ENCODE results near the gene FSIP1.

The FSIP1 gene

DNA sequence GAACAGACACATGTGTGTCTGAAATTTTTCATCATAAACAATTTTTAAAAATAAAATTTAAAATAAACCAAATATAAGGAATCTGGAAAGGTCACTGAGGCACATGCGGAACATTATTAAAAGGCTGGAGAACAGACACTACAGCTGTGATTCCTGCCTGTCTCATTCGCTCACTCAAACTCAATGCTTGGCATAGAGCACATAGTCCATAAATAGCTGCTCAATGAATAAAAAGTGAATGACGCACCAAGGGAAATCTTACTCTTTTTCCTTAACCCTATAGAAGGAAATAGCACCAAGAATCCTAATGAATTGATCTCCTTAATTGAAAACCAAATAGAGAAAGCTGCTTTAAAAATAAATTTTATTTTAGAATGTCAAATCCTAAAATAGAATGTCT lies 98.4 kb downstream of the FSIP1 start:
- DNase-seq (ENCODE audit: low spot score), result no peak

DNA sequence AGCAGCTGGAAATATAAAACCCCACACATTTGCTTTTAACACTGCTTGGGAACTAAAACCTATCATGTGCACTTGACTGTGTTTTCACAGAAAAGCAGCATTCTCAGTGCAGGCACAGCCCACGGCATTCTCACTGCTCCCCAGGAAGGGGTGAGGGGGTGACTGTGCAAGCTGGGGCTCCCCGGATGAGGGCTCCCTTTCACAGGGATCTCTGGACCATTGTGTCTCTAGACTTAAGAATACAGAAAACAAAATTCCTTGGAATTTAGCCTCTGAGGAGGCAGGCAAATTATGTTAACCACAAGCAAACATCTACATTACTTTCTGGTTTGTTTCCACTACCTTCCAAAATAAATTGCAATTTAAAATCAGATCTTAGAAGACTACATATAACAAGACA lies 100.3 kb downstream of the FSIP1 start:
- no peak for DNase-seq (ENCODE audit: low spot score)

GRCh38 chr15:39680868-39681267 lies 101.8 kb downstream of the FSIP1 start:
- no peak for DNase-seq (ENCODE audit: low spot score)

GRCh38 chr15:39672666-39673065 lies 110.0 kb downstream of the FSIP1 start:
- no peak for DNase-seq (ENCODE audit: low spot score)

- no peak for DNase-seq (ENCODE audit: low spot score)
These were observed 110.5 kb downstream of the FSIP1 start for GRCh38 chr15:39672184-39672583.

GRCh38 chr15:39670687-39671086 lies 112.0 kb downstream of the FSIP1 start:
- DNase-seq (ENCODE audit: low spot score), result no peak

GRCh38 chr15:39669661-39670060 lies 113.0 kb downstream of the FSIP1 start:
- no peak for DNase-seq (ENCODE audit: low spot score)

- no peak for DNase-seq (ENCODE audit: low spot score)
These were observed 113.4 kb downstream of the FSIP1 start for GRCh38 chr15:39669241-39669640.

DNA sequence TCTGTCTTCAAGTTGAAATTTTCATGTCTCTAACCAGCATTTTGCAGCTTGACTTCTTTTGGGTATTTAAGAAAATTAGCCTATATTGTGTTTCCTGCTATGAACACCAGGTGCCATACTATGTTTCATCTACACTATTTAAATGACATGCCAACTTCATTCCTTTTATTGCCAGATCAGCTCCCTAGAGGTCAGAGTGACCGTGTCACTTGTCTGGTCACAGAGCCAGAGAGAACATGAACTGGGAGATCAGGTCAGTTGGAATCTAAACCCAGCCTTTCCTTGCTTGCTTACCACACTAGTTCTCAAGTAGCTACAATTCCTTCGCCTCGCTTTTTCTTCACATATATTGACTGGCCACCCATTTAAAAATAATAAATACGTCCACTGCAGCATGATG lies 114.2 kb downstream of the FSIP1 start:
- no peak for DNase-seq (ENCODE audit: low spot score)

- no peak for DNase-seq (ENCODE audit: low spot score)
These were observed 115.1 kb downstream of the FSIP1 start for GRCh38 chr15:39667382-39668127.

DNA sequence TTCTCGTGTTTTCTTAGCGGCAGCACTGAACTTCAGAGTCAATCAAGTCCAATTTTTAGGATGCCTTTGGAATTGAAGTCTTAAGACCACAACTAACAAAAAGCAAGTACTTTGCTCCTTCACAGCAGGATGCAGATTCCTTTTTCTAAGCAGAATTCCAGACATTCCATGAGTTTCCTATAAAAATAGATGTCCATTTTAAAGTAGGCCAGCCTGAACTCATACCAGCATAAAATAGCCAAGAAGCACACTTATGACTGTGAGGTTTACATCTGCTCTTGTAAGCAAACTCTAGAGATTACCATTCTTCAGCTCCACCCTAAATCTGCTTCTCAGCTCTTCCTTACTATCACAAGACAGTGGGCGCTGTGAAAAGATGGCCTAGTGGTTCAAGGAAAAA lies 116.0 kb downstream of the FSIP1 start:
- DNase-seq (ENCODE audit: low spot score), result no peak

GRCh38 chr15:39665629-39666250 lies 116.9 kb downstream of the FSIP1 start:
- DNase-seq (ENCODE audit: low spot score), result no peak

DNA sequence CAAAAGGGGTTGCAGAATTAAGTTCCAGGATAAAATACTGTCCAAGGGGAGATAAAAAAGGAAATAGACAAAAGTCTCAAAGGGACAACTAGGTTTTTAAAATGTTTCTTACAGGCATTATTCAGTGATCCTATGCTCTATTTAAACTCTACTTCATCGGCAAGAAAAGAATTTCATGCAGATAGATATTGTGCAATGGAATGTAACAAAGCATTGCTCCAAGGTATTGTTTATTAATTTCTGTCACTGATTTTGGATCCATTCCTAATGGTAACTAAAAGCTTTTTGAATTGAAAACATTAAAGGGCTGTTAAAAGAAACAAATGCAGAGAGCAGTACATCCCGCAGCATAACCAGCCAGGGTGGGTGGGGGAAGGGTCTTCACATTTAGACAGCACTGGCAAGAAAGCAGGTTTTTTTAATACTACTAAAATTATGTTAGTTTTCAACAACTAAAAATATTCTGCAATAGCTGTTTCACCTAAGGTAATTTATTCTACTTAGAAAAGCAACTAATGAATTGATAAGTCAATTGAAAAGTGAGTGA lies 118.9 kb downstream of the FSIP1 start:
- DNase-seq (ENCODE audit: low spot score), result no peak

- DNase-seq (ENCODE audit: low spot score), result no peak
These were observed 120.9 kb downstream of the FSIP1 start for GRCh38 chr15:39661776-39662175.

DNA sequence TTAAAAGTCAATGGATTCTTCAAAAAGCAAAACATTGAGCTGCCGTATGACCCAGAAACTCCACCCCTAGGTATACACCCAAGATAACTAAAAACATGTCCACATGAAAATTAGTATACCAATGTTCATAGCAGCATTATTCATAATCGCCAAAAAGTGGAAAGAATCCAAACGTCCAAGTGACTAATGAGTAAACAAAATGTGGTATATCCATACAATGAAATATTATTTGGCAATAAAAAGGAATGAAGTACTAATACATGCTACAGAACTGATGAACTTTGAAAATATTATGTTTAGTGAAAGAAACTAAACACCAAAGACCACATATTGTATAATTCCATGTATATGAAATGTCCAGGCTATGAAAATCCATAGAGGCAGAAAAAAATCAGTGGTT lies 123.9 kb downstream of the FSIP1 start:
- no peak for DNase-seq (ENCODE audit: low spot score)

DNA sequence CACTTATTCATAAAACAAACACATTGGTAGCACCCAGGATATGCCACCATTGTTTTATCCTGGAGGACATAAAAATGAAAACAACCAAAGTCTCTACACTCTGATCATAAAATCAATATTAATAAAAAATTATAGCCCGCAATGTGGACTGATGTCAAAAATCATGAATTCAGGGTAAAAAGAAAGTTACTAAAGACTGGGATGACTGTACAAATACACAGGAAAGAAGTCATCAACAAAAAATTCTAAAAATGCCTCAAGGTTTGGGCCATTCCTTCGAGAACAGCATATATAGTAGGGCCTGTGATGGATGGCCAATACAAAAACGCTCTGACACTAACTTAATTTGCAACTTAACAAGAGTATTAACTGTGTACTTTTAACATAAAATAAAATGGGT lies 125.0 kb downstream of the FSIP1 start:
- DNase-seq (ENCODE audit: low spot score), result no peak

DNA sequence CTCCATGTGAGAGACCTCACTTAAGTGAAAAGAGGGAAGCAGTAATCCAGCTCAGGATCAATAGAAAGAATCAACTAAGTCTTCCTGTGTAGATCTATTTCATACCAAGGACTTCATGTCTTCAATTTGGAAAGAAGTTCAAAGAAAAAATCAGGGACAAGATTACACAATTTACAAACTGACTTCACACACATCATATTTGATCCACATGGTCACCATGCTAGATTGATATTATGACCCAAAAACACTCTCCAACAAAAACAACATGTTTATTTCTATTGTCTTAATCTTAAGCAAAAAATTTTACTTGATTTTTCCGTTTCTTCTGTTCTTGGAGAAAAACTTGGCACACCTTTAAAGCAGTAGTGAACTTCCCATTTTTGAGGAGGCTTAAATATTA lies 125.5 kb downstream of the FSIP1 start:
- DNase-seq (ENCODE audit: low spot score), result no peak

DNA sequence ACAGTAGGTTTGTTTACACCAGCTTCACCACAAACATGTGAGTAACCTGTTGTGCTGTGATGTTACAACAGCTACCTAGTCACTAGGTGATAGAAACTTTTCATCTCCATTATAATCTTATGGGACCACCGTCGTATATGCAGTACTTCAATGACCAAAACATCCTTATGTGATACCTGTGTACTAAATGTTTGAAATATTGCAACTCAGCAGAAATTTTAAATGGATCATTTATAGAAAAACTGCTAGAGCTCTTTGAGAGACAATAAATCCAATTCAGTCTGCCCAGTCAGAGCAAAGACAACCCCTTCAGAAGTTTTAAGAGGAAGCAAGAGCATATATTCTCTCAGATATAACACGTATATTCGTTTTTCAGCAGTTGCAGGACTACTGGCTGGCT lies 128.3 kb downstream of the FSIP1 start:
- no peak for DNase-seq (ENCODE audit: low spot score)

DNA sequence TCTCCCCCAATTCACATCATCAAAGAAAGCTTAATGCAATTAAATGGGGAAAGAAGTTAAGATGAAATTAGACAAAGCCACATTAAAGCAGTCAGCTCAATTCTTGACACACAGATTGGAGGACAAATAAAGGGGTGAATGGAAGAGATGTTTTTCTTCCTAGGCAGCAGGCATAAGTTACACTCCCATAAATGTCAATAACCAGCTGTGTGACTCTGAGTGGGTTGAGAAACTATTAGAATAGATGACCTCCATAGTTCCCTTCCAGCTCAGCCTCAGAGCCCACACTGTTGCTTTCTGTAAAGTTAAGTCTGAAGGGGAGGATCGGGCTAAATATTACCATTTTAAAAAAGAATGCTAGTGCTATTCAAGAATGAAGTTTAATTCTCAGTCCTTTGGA lies 130.8 kb downstream of the FSIP1 start:
- DNase-seq (ENCODE audit: low spot score), result no peak

DNA sequence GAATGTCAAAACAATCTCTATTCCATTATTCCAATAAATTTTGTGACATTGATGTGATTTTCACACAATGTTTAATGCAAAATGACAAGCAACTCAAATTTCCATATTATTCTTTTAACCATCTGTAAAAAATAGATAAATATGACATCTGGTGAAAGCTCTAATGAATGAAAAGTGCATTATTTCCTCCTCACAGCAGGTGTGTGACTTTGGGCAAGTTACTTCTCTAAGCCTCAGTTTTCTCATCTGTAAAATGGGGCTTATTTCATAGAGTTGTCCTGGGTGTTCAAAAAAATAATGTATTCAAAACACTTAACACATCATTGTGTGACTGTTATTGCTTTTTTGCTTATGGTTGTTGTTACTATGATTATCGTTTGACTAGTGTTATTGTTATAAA lies 131.3 kb downstream of the FSIP1 start:
- no peak for DNase-seq (ENCODE audit: low spot score)

- DNase-seq (ENCODE audit: low spot score), result no peak
These were observed 132.9 kb downstream of the FSIP1 start for GRCh38 chr15:39649757-39650156.

GRCh38 chr15:39646425-39646824 lies 136.2 kb downstream of the FSIP1 start:
- no peak for DNase-seq (ENCODE audit: low spot score)

- DNase-seq (ENCODE audit: low spot score), result no peak
These were observed 136.7 kb downstream of the FSIP1 start for GRCh38 chr15:39645976-39646257.

Measured in left forelimb (tissue), 1 donor.